GM12878 (cell line): ENCODE results near the gene TIMM9. TPM values are rescaled to one million over a fixed set of nuclear protein-coding genes. Genes with fewer than 3 reads are reported as not detected.

Experiments used
- ATAC-seq: fragments of 200-7000 bp; cut with Tn5 transposase; 3 replicates; pipeline ENCODE4 v1.9.1; 2020; ENCODE audit warnings: mild to moderate bottlenecking, moderate library complexity
- BruUV-seq: library from RNA; stranded (reverse); fragments of 400-500 nt; replicated peaks from 2 replicates; lab custom pipeline; 2021; lab: Mats Ljungman, UMichigan
- CTCF ChIA-PET: fragments of 300-600 bp; sonication (Branson Sonifier 250); formaldehyde crosslinking; extraction: SDS; loops from one replicate; lab custom pipeline; 2021; ENCODE audit warnings: inconsistent platforms; lab: Yijun Ruan, JAX
- POLR2A ChIA-PET: fragments of 350-600 bp; formaldehyde crosslinking; extraction: SDS; loops from one replicate; lab custom pipeline; 2021; ENCODE audit warnings: inconsistent platforms; lab: Charles Lee
- RAD21 ChIA-PET: fragments of 300-600 bp; sonication (Branson Sonifier 250); formaldehyde crosslinking; loops from one replicate; lab custom pipeline; 2023; ENCODE audit warnings: antibody characterized with exemption; ENCODE audit not compliant: unreplicated experiment; lab: Charles Lee
- SMC1A ChIA-PET: fragments of 300-600 bp; sonication (Branson Sonifier 250); formaldehyde crosslinking; loops from one replicate; lab custom pipeline; 2023; ENCODE audit not compliant: unreplicated experiment, uncharacterized antibody; lab: Charles Lee
- DNase-seq: peaks from one replicate; pipeline ENCODE4 v3.0.0-alpha.2; 2011; ENCODE audit warnings: low read depth, low spot score
- FAIRE-seq: peaks from 3 replicates; lab custom pipeline; 2011; peaks lifted over from hg19 to GRCh38; lab: Jason Lieb, UNC
- H2AFZ ChIP-seq: 2 replicates; pipeline ENCODE4 v1.6.0; 2011; ENCODE audit warnings: low read depth, low read length, control low read depth; ENCODE audit not compliant: control insufficient read depth
- H3K27ac ChIP-seq: 2 replicates; pipeline ENCODE4 v1.5.1; 2011; ENCODE audit warnings: control low read depth; ENCODE audit not compliant: control insufficient read depth, insufficient read depth
- H3K27me3 ChIP-seq, 2 experiments: replicated peaks in 1 of 2; 2 replicates each; pipeline versions ENCODE4 v1.6.0 to v1.6.1; 2011; ENCODE audit warnings: low read length in 1 of 2; ENCODE audit not compliant: control insufficient read depth in 2 of 2, insufficient read depth in 2 of 2
- H3K36me3 ChIP-seq, 2 experiments: 2 replicates each; pipeline ENCODE4 v1.5.1; 2011; ENCODE audit warnings: low read length in 1 of 2; ENCODE audit not compliant: control insufficient read depth in 2 of 2, insufficient read depth in 2 of 2
- H3K4me1 ChIP-seq: 2 replicates; pipeline ENCODE4 v1.6.1; 2011; ENCODE audit warnings: mild to moderate bottlenecking, low read length, moderate library complexity, mixed read lengths; ENCODE audit not compliant: control insufficient read depth, insufficient read depth
- H3K4me2 ChIP-seq: 2 replicates; pipeline ENCODE4 v1.6.0; 2011; ENCODE audit warnings: control low read depth; ENCODE audit not compliant: control insufficient read depth, insufficient read depth
- H3K4me3 ChIP-seq: fragments of 200-600 bp; sonication (generic); 2 replicates; pipeline ENCODE4 v1.5.1; 2016
- H3K79me2 ChIP-seq: 2 replicates; pipeline ENCODE4 v1.6.0; 2011; ENCODE audit warnings: low read length; ENCODE audit not compliant: control insufficient read depth, insufficient read depth
- H3K9ac ChIP-seq: 2 replicates; pipeline ENCODE4 v1.8.0; 2011; ENCODE audit warnings: low read length, control low read depth, mixed read lengths; ENCODE audit not compliant: control insufficient read depth, insufficient read depth
- H3K9me3 ChIP-seq: replicated peaks from 3 replicates; pipeline ENCODE4 v1.5.1; 2011; ENCODE audit warnings: mild to moderate bottlenecking, low read length; ENCODE audit not compliant: control insufficient read depth, insufficient read depth
- H4K20me1 ChIP-seq: 2 replicates; pipeline ENCODE4 v1.6.0; 2011; ENCODE audit not compliant: control insufficient read depth, insufficient read depth
- BACH1 ChIP-seq: fragments of 450-650 bp; IDR thresholded peaks from 2 replicates; pipeline ENCODE4 v1.6.1; 2017; ENCODE audit warnings: mild to moderate bottlenecking, borderline replicate concordance
- FOXM1 ChIP-seq: IDR thresholded peaks from 2 replicates; pipeline ENCODE4 v1.6.1; 2012; ENCODE audit warnings: low read depth, mild to moderate bottlenecking, inconsistent platforms, low read length, moderate library complexity
- HCFC1 ChIP-seq: fragments of 150-350 bp; IDR thresholded peaks from 2 replicates; pipeline ENCODE4 v1.6.1; 2014; ENCODE audit warnings: low read length
- IKZF2 ChIP-seq, 2 experiments: fragments of 450-650 bp; IDR thresholded peaks; 2 replicates each; pipeline ENCODE4 v1.6.1; 2017; ENCODE audit warnings: mild to moderate bottlenecking in 2 of 2, moderate library complexity in 2 of 2
- IRF5 ChIP-seq: fragments of 450-650 bp; IDR thresholded peaks from 2 replicates; pipeline ENCODE4 v1.6.1; 2017; ENCODE audit warnings: borderline replicate concordance
- JUNB ChIP-seq: IDR thresholded peaks from 2 replicates; pipeline ENCODE4 v1.6.1; 2016; ENCODE audit warnings: antibody characterized with exemption, mild to moderate bottlenecking
- NBN ChIP-seq: fragments of 450-650 bp; IDR thresholded peaks from 2 replicates; pipeline ENCODE4 v1.6.1; 2016
- POU2F2 ChIP-seq: IDR thresholded peaks from 3 replicates; pipeline ENCODE4 v1.6.1; 2011; ENCODE audit warnings: low read depth, mild to moderate bottlenecking, low read length, borderline replicate concordance
- RCOR1 ChIP-seq: conservative IDR thresholded peaks from 2 replicates; pipeline ENCODE4 v1.6.1; 2012; ENCODE audit warnings: low read depth, low read length, improper control_type of control experiment
- SREBF2 ChIP-seq: IDR thresholded peaks from 2 replicates; pipeline ENCODE4 v1.6.1; 2012; ENCODE audit warnings: mild to moderate bottlenecking, low read length
- SRF ChIP-seq, 2 experiments: IDR thresholded peaks; 2 replicates each; pipeline ENCODE4 v1.6.1; 2011; ENCODE audit warnings: low read depth in 2 of 2, low read length in 2 of 2, mild to moderate bottlenecking in 1 of 2, moderate library complexity in 1 of 2
- ZNF24 ChIP-seq: fragments of 450-650 bp; IDR thresholded peaks from 2 replicates; pipeline ENCODE4 v1.6.1; 2017; ENCODE audit warnings: antibody characterized with exemption, mild to moderate bottlenecking
- WGBS: methylation state at CpG from one replicate; pipeline ENCODE4 v1.1.6; 2016; ENCODE audit warnings: low lambda C conversion rate; ENCODE audit not compliant: insufficient replicate concordance, insufficient coverage; ENCODE audit errors: missing lambda C conversion rate; 5-methylcytosine and 5-hydroxymethylcytosine counted together
- in situ Hi-C: fragments of 300-500 bp; cut with MboI; formaldehyde crosslinking; loops from 9 replicates; pipeline ENCODE4 v1.14.3; 2018; ENCODE audit warnings: mixed read lengths
- intact Hi-C: fragments of 100-400 bp; cut with micrococcal nuclease; formaldehyde crosslinking; loops from one replicate; pipeline ENCODE4 v1.14.2; 2022; ENCODE audit not compliant: unreplicated experiment
- polyA plus RNA-seq, 11 experiments: library from polyadenylated mRNA; depleted of rRNA in 4 of 11; unstranded in 6 of 11; stranded (reverse) in 5 of 11; fragments of >200 nt; fragmentation: Nextera tagmentation in 4 of 11; fragmentation: Illumina TruSeq in 1 of 11; extraction: Ambion mirVana in 4 of 11; extraction: Trizol in 1 of 11; gene quantifications; 1 replicate in 1 of 11; 2 replicates in 10 of 11; pipeline versions ENCODE4 v1.2.1 to v1.2.3, GENCODE V29; 2011 to 2016; ENCODE audit warnings: inconsistent platforms in 2 of 11, missing spikeins in 2 of 11, low read depth in 1 of 11
- total RNA-seq, 4 experiments: library from RNA; depleted of rRNA in 3 of 4; stranded (reverse); fragments of >200 nt in 3 of 4; fragmentation: Illumina TruSeq in 1 of 4; extraction: Trizol in 1 of 4; gene quantifications; 2 replicates each; pipeline versions ENCODE4 v1.2.1 to v1.2.3, GENCODE V29; 2013 to 2021
- TF ChIP-seq, protein P1 (sequence below): fragments of 450-650 bp; formaldehyde crosslinking; IDR thresholded peaks from 2 replicates; pipeline ENCODE4 v1.4.0; 2020; ENCODE audit warnings: mild to moderate bottlenecking, moderate library complexity
- TF ChIP-seq, protein P2 (sequence below): IDR thresholded peaks from 2 replicates; pipeline ENCODE4 v1.6.1; 2011; ENCODE audit warnings: low read depth, low read length, improper control_type of control experiment, borderline replicate concordance

The TIMM9 gene
- total and polyA plus RNA-seq, 10 of the 15 experiments (the other 5 are each of a cell fraction or from before 2014, with no cell fraction given), result 36.6 to 116 (median 62.0) TPM

DNA sequence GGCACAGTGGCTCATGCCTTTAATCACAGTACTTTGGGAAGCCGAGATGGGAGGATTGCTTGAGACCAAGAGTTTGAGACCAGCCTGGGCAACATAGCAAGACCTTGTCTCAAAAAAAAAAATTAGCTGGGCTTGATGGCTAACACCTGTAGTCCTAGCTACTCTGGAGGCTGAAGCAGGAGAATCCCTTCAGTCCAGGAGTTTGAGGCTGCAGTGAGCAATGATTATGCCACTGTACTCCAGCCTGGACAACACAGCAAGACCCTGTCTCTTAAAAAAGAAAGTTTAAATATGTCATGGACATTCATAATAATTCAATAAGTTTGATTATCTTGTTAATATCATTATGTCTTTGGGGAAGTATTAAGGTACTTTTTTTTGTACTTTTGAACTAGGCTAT is 39.1 kb upstream of the TIMM9 start (continued):
- TF ChIP-seq, protein P1, sequence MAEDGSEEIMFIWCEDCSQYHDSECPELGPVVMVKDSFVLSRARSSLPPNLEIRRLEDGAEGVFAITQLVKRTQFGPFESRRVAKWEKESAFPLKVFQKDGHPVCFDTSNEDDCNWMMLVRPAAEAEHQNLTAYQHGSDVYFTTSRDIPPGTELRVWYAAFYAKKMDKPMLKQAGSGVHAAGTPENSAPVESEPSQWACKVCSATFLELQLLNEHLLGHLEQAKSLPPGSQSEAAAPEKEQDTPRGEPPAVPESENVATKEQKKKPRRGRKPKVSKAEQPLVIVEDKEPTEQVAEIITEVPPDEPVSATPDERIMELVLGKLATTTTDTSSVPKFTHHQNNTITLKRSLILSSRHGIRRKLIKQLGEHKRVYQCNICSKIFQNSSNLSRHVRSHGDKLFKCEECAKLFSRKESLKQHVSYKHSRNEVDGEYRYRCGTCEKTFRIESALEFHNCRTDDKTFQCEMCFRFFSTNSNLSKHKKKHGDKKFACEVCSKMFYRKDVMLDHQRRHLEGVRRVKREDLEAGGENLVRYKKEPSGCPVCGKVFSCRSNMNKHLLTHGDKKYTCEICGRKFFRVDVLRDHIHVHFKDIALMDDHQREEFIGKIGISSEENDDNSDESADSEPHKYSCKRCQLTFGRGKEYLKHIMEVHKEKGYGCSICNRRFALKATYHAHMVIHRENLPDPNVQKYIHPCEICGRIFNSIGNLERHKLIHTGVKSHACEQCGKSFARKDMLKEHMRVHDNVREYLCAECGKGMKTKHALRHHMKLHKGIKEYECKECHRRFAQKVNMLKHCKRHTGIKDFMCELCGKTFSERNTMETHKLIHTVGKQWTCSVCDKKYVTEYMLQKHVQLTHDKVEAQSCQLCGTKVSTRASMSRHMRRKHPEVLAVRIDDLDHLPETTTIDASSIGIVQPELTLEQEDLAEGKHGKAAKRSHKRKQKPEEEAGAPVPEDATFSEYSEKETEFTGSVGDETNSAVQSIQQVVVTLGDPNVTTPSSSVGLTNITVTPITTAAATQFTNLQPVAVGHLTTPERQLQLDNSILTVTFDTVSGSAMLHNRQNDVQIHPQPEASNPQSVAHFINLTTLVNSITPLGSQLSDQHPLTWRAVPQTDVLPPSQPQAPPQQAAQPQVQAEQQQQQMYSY (CRISPR knock-in tag), result no peak
- TF ChIP-seq SREBF2 (no peak), JUNB (no peak), ZNF24 (no peak)

GRCh38 chr14:58465421-58465820 is 38.1 kb upstream of the TIMM9 start:
- no peak overlapping the region for H2AFZ ChIP-seq
- H3K27ac ChIP-seq, result no peak overlapping the region
- in situ Hi-C loops, result no loop called here
- POLR2A ChIA-PET, result interaction anchor here (0.6 kb wide), 1 partner anchor 12 kb away, joined by 4 read pairs; no protein-coding TSS in a partner anchor
- TF ChIP-seq IKZF2 (IDR thresholded peaks at IDR 0.05), result no peak
- no peak for TF ChIP-seq BACH1
- no peak for TF ChIP-seq NBN
- TF ChIP-seq POU2F2, result no peak
- TF ChIP-seq HCFC1, result no peak
- TF ChIP-seq SRF (IDR thresholded peaks at IDR 0.05; ENCODE audit: low read depth in 2 of 2, low read length in 2 of 2), result no peak
- TF ChIP-seq FOXM1, result no peak
- TF ChIP-seq IRF5, result no peak
- no peak for TF ChIP-seq RCOR1
- TF ChIP-seq, protein P2, sequence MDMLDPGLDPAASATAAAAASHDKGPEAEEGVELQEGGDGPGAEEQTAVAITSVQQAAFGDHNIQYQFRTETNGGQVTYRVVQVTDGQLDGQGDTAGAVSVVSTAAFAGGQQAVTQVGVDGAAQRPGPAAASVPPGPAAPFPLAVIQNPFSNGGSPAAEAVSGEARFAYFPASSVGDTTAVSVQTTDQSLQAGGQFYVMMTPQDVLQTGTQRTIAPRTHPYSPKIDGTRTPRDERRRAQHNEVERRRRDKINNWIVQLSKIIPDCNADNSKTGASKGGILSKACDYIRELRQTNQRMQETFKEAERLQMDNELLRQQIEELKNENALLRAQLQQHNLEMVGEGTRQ, result no peak
- H3K27me3 ChIP-seq, result no peaks in the 10 kb centered on the region
- H3K4me3 ChIP-seq, result no peak overlapping the region
- no TSS peak for BruUV-seq
- SMC1A ChIA-PET, result interaction anchor here (0.5 kb wide), 1 partner anchor 20 kb away, joined by 4 read pairs; no protein-coding TSS in a partner anchor
- peaks cover 0 to 15% of the 10 kb centered on the region in 2 experiments; a peak in 3 of 4 replicates for H3K36me3 ChIP-seq
- DNase-seq (no peak), FAIRE-seq (no peak), ATAC-seq (no peak)
- H3K4me1 ChIP-seq, result no peaks in the 10 kb centered on the region
- intact Hi-C loops, result no loop called here
- H4K20me1 ChIP-seq, result no peaks in the 10 kb centered on the region
- H3K9ac ChIP-seq, result no peak overlapping the region
- H3K4me2 ChIP-seq, result no peak overlapping the region
- no peaks in the 10 kb centered on the region for H3K79me2 ChIP-seq
- no peaks in the 10 kb centered on the region for H3K9me3 ChIP-seq
- RAD21 ChIA-PET, result no interaction called here
- CTCF ChIA-PET, result interaction anchor here (0.8 to 1.8 kb wide), 2 partner anchors 36 to 590 kb away, joined by 4 to 5 read pairs; no protein-coding TSS in a partner anchor
- WGBS, result 68% methylated on average over 2 of the region's 2 CpGs
